NB4 (cell line): ENCODE results near the gene NUDT4.
"Not testable (repeated sequence)": the region's sequence is repeated elsewhere in the genome, so short reads cannot be mapped to it uniquely, and the experiment has no call there.

Source experiments
- DNase-seq: peaks from one replicate; pipeline ENCODE4 v3.0.0; 2010; ENCODE audit warnings: low read depth
- H3K4me3 ChIP-seq: one replicate; pipeline ENCODE4 v1.5.1; 2011; ENCODE audit warnings: mild to moderate bottlenecking, low read depth, low read length, moderate library complexity
- MAX ChIP-seq: IDR thresholded peaks from 2 replicates; pipeline ENCODE4 v1.6.1; 2011; ENCODE audit warnings: low read depth, low read length
- MYC ChIP-seq: IDR thresholded peaks from 2 replicates; pipeline ENCODE4 v1.6.1; 2011; ENCODE audit warnings: low read depth, low read length
- POLR2A ChIP-seq: IDR thresholded peaks from 2 replicates; pipeline ENCODE4 v1.6.1; 2011; ENCODE audit warnings: mild to moderate bottlenecking; ENCODE audit not compliant: insufficient read length; ENCODE audit errors: extremely low read depth
- TF ChIP-seq, protein P1 (sequence below): IDR thresholded peaks from one replicate; pipeline ENCODE4 v1.5.1; 2012; ENCODE audit warnings: low read depth, low read length

The NUDT4 gene

DNA sequence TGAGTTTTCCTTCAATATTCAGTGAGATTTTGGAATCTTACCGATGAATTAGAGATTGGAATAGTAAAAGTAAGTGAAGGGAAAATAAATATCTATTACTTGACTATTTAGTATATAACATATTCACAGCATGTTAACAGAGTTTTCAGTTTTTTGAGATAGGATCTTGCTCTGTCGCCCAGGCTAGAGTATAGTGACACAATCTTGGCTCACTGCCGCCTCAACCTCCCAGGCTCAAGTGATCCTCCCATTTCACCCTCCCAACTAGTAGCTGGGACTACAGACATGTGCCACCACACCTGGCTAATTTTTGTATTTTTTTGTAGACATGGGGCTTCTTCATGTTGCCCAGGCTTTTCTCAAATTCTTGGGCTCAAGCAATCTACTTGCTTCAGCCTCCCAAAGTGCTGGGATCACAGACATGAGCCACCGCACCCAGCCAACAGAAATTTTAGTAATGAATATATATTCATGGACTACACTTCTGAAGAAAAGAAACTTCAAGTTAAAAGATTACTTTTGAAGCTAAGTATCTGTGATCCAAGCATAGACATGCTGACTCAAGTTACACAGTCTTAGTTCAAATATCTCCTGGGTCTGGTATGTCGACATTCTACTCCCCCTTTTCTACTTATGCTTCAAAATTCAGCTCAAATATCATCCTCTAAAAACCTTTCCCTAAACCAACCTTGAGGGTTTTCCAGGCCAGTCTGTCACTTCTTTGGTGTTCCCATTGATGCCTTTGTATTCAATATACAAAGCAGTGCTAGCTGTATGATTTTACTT lies 50.2 kb downstream of the NUDT4 start:
- no peak overlapping the region for H3K4me3 ChIP-seq
- TF ChIP-seq MAX = no peak
- no peak for TF ChIP-seq POLR2A
- TF ChIP-seq MYC = no peak
- TF ChIP-seq, protein P1, sequence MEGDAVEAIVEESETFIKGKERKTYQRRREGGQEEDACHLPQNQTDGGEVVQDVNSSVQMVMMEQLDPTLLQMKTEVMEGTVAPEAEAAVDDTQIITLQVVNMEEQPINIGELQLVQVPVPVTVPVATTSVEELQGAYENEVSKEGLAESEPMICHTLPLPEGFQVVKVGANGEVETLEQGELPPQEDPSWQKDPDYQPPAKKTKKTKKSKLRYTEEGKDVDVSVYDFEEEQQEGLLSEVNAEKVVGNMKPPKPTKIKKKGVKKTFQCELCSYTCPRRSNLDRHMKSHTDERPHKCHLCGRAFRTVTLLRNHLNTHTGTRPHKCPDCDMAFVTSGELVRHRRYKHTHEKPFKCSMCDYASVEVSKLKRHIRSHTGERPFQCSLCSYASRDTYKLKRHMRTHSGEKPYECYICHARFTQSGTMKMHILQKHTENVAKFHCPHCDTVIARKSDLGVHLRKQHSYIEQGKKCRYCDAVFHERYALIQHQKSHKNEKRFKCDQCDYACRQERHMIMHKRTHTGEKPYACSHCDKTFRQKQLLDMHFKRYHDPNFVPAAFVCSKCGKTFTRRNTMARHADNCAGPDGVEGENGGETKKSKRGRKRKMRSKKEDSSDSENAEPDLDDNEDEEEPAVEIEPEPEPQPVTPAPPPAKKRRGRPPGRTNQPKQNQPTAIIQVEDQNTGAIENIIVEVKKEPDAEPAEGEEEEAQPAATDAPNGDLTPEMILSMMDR = no peak
- no peak for DNase-seq

DNA sequence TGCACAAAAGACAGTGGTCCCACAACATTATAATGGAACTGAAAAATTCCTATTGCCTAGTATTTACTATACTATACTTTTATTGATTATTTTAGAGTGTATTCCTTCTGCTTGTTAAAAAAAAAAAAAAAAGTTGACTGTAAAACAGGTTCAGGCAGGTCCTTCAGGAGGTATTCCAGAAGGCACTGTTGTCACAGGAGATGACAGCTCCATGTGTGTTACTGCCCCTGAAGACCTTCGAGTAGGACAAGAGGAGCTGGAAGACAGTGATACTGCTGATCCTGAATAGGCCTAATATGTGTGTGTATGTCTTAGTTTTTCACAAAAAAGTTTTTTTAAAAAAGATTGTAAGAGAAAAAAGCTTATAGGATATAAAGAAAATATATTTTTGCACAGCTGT lies 51.7 kb downstream of the NUDT4 start:
- no peak overlapping the region for H3K4me3 ChIP-seq
- no peak for DNase-seq
- TF ChIP-seq POLR2A = no peak
- TF ChIP-seq, protein P1 = no peak
- no peak for TF ChIP-seq MYC
- TF ChIP-seq MAX = no peak

- no peak overlapping the region for H3K4me3 ChIP-seq
- no peak for DNase-seq
- no peak for TF ChIP-seq POLR2A
- TF ChIP-seq, protein P1 = no peak
- no peak for TF ChIP-seq MYC
- no peak for TF ChIP-seq MAX
Observed at GRCh38 chr12:93429852-93430251, 52.1 kb downstream of the NUDT4 start.

GRCh38 chr12:93430280-93430679 lies 52.6 kb downstream of the NUDT4 start:
- TF ChIP-seq MAX = no peak
- no peak for TF ChIP-seq POLR2A
- no peak for TF ChIP-seq MYC
- TF ChIP-seq, protein P1 = no peak
- DNase-seq = no peak
- H3K4me3 ChIP-seq = no peak overlapping the region

- DNase-seq, H3K4me3 ChIP-seq: not testable (repeated sequence)
Observed at GRCh38 chr12:93432031-93432430, 54.3 kb downstream of the NUDT4 start.

GRCh38 chr12:93434256-93434865 lies 56.6 kb downstream of the NUDT4 start:
- no peak for DNase-seq
- no peak overlapping the region for H3K4me3 ChIP-seq
- TF ChIP-seq MAX (no peak), MYC (no peak), POLR2A (no peak)
- TF ChIP-seq, protein P1 = no peak
